Measurements from ENCODE around the gene IVNS1ABP.
"Not testable (repeated sequence)": the region's sequence is repeated elsewhere in the genome, so short reads cannot be mapped to it uniquely, and the experiment has no call there.

Gene IVNS1ABP

DNA sequence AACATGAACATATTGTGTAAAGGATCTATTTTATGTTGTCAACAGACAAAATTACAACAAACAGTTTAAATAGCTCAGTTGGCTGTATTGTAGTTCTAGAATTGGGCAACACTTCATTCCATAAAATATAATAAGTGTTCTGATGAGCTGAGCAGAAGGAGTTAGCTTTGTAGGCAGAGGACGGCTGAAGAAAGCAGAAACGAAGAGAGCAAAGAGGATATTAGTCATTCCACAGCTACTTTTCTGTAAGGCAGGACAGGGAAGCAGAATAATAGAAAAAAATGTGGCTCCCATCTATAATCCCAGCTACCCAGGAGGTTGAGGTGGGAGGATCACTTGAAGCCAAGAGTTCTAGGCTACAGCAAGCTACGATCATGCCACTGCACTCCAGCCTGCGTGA, 20.2 kb upstream of the IVNS1ABP start:
- in situ Hi-C loops (cut with MboI; ENCODE audit: low sequenced_read_pairs, unreplicated experiment): no loop called here
- DNase-seq (ENCODE audit: low spot score): no peak
- TF ChIP-seq CTCF (IDR thresholded peaks at IDR 0.05; ENCODE audit: borderline replicate concordance, control extremely low read depth, extremely low read depth, insufficient read depth, missing control alignments): no peak

- in situ Hi-C loops (cut with MboI; ENCODE audit: low sequenced_read_pairs, unreplicated experiment): no loop called here
- DNase-seq (ENCODE audit: low spot score): no peak
- no peak for TF ChIP-seq CTCF (IDR thresholded peaks at IDR 0.05; ENCODE audit: borderline replicate concordance, control extremely low read depth, extremely low read depth, insufficient read depth, missing control alignments)
Measured at GRCh38 chr1:185334182-185334581, 17.1 kb upstream of the IVNS1ABP start.

- no peak for TF ChIP-seq CTCF (IDR thresholded peaks at IDR 0.05; ENCODE audit: borderline replicate concordance, control extremely low read depth, extremely low read depth, insufficient read depth, missing control alignments)
- no peak for DNase-seq (ENCODE audit: low spot score)
- in situ Hi-C loops (cut with MboI; ENCODE audit: low sequenced_read_pairs, unreplicated experiment): no loop called here
Measured at GRCh38 chr1:185328255-185328654, 11.2 kb upstream of the IVNS1ABP start.

DNA sequence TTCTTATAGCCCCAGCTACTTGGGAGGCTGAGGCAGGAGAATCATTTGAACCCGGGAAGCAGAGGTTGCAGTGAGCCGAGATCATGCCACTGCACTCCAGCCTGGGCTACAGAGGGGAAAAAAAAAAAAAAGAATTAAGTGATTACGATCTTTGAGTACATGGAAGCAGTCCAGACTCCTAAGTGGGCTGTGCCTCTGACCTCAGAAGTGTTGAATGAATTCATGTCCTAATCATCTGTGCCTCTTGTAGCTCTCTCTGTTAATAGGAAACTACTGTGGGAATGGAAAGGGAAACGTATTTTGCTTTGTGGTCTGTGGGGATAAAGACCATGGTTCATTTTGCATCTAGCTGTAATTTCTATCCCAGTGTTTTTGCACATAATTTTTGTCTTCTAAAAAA, 8.4 kb upstream of the IVNS1ABP start:
- in situ Hi-C loops (cut with MboI; ENCODE audit: low sequenced_read_pairs, unreplicated experiment): no loop called here
- DNase-seq (ENCODE audit: low spot score): no peak
- TF ChIP-seq CTCF (IDR thresholded peaks at IDR 0.05; ENCODE audit: borderline replicate concordance, control extremely low read depth, extremely low read depth, insufficient read depth, missing control alignments): no peak

DNA sequence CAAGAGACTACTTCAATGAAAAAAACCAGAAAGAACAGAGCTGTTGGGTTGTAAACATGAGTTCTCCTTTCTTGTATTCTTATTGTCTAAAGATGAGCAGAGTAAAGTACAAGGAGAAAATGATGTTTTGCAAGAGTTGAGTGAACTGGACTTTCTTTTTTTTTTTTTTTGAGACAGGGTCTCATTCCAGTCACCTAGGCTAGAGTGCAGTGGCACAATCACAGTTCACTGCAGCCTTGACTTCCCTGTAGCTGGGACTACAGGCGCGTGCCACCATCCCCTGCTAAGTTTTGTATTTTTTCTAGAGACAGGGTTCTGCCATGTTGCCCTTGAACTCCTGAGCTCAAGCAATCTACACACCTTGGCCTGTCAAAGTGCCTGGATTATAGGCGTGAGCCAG, 7.1 kb upstream of the IVNS1ABP start:
- TF ChIP-seq CTCF (IDR thresholded peaks at IDR 0.05; ENCODE audit: borderline replicate concordance, control extremely low read depth, extremely low read depth, insufficient read depth, missing control alignments): no peak
- in situ Hi-C loops (cut with MboI; ENCODE audit: low sequenced_read_pairs, unreplicated experiment): no loop called here
- no peak for DNase-seq (ENCODE audit: low spot score)

GRCh38 chr1:185322636-185323035, 5.6 kb upstream of the IVNS1ABP start:
- TF ChIP-seq CTCF (IDR thresholded peaks at IDR 0.05; ENCODE audit: borderline replicate concordance, control extremely low read depth, extremely low read depth, insufficient read depth, missing control alignments): no peak
- in situ Hi-C loops (cut with MboI; ENCODE audit: low sequenced_read_pairs, unreplicated experiment): no loop called here
- no peak for DNase-seq (ENCODE audit: low spot score)

GRCh38 chr1:185321653-185322221, 4.7 kb upstream of the IVNS1ABP start:
- DNase-seq (ENCODE audit: low spot score); in situ Hi-C loops (cut with MboI; ENCODE audit: low sequenced_read_pairs, unreplicated experiment): not testable (repeated sequence)

DNA sequence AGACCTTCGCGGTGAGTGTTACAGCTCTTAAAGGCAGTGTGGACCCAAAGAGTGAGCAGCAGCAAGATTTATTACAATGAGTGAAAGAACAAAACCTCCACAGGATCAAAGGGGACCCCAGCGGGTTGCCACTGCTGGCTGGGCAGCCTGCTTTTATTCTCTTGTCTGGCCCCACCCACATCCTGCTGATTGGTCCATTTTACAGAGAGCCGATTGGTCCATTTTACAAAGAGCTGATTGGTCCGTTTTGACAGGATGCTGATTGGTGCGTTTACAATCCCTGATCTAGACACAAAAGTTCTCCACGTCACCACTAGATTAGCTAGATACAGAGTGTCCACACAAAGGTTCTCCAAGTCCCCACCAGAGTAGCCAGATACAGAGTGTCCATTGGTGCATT, 4.1 kb upstream of the IVNS1ABP start:
- in situ Hi-C loops (cut with MboI; ENCODE audit: low sequenced_read_pairs, unreplicated experiment); DNase-seq (ENCODE audit: low spot score): not testable (repeated sequence)

All from GM13976 (cell line).